ENCODE data around the gene UBAC2. TPM values are rescaled to one million over a fixed set of nuclear protein-coding genes. Genes with fewer than 3 reads are reported as not detected.

UBAC2 gene
- total RNA-seq, 1 experiment from 2014 or later, result 80.3 TPM

GRCh38 chr13:99346335-99347042 lies 145.8 kb downstream of the UBAC2 start:
- H3K4me1 ChIP-seq (replicated peaks; ENCODE audit: insufficient read depth), result no peaks in the 10 kb centered on the region
- no peak overlapping the region for H2AFZ ChIP-seq
- no peaks in the 10 kb centered on the region for H3K9me3 ChIP-seq (ENCODE audit: insufficient read depth, low read depth)
- H3K27me3 ChIP-seq (ENCODE audit: insufficient read depth, low read depth), result no peaks in the 10 kb centered on the region
- ChIA-PET CTCF (no interaction called here), POLR2A (ENCODE audit: unreplicated experiment) (no interaction called here)
- intact Hi-C loops (cut with micrococcal nuclease; ENCODE audit: unreplicated experiment), result no loop called here
- BruUV-seq (replicated peaks), result no TSS peak
- H3K79me2 ChIP-seq (ENCODE audit: low read depth), result no peaks in the 10 kb centered on the region
- no peak overlapping the region for H3K4me3 ChIP-seq
- H3K27ac ChIP-seq, result no peak overlapping the region
- TF ChIP-seq CTCF (conservative IDR thresholded peaks at IDR 0.05) (no peak), EZH2 (IDR thresholded peaks at IDR 0.05; ENCODE audit: low read depth) (no peak)
- peaks cover 5% of the 10 kb centered on the region; the same call in 1 of the 2 replicates for H4K20me1 ChIP-seq (ENCODE audit: insufficient read depth)
- no peak overlapping the region for H3K4me2 ChIP-seq
- H3K36me3 ChIP-seq (ENCODE audit: low read depth), result 0 out of 2 replicates have a peak, but pooled peaks cover 14% of the 10 kb centered on the region
- DNase-seq, result no peak
- no peaks in the 10 kb centered on the region for H3K9me2 ChIP-seq (ENCODE audit: insufficient read depth)
- no peaks in the 10 kb centered on the region; the same call in 1 of the 2 replicates for H3F3A ChIP-seq (ENCODE audit: insufficient read depth, low read depth)

DNA sequence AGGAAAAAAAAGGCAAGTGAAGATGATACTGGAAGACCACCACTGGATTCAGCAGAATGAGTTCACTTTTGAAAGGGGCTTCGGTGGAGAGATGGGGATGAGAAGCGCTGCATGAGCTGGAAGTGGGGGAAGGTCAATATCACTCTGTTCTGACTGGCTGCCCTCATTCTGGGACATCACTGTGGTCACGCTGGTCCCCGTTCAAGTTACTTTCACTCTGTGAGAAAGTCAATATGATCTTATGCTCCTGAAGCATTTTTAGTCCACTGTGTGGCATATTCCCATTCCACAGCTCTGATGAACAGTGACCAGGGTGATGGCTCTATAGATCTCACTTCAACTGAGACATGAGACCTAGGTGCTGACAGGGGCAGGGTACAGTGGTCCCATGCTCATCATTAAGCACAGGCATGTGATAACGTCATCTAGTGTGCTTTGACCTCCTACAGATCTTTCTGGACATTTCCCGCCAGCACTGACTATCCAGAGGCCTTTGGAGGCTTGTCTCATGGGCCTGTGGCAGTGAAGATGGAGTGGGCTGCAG lies 146.8 kb downstream of the UBAC2 start:
- ChIA-PET CTCF (no interaction called here), POLR2A (ENCODE audit: unreplicated experiment) (no interaction called here)
- H4K20me1 ChIP-seq (ENCODE audit: insufficient read depth), result peaks cover 6% of the 10 kb centered on the region; the same call in 1 of the 2 replicates
- H3K27ac ChIP-seq, result no peak overlapping the region
- BruUV-seq (replicated peaks), result no TSS peak
- no peak overlapping the region for H3K4me2 ChIP-seq
- DNase-seq, result no peak
- H3F3A ChIP-seq (ENCODE audit: insufficient read depth, low read depth), result no peaks in the 10 kb centered on the region; the same call in 1 of the 2 replicates
- H3K4me3 ChIP-seq, result no peak overlapping the region
- no peaks in the 10 kb centered on the region for H3K9me3 ChIP-seq (ENCODE audit: insufficient read depth, low read depth)
- intact Hi-C loops (cut with micrococcal nuclease; ENCODE audit: unreplicated experiment), result no loop called here
- no peaks in the 10 kb centered on the region for H3K4me1 ChIP-seq (replicated peaks; ENCODE audit: insufficient read depth)
- TF ChIP-seq CTCF (conservative IDR thresholded peaks at IDR 0.05), result no peak
- H3K27me3 ChIP-seq (ENCODE audit: insufficient read depth, low read depth), result no peaks in the 10 kb centered on the region
- no peak overlapping the region for H2AFZ ChIP-seq
- H3K9me2 ChIP-seq (ENCODE audit: insufficient read depth), result no peaks in the 10 kb centered on the region
- 0 out of 2 replicates have a peak, but pooled peaks cover 12% of the 10 kb centered on the region for H3K36me3 ChIP-seq (ENCODE audit: low read depth)
- no peaks in the 10 kb centered on the region for H3K79me2 ChIP-seq (ENCODE audit: low read depth)

- H3K4me3 ChIP-seq, result no peak overlapping the region
- H3K4me2 ChIP-seq, result no peak overlapping the region
- no peaks in the 10 kb centered on the region for H3K9me2 ChIP-seq (ENCODE audit: insufficient read depth)
- H3F3A ChIP-seq (ENCODE audit: insufficient read depth, low read depth), result no peaks in the 10 kb centered on the region; the same call in 1 of the 2 replicates
- no peaks in the 10 kb centered on the region for H3K27me3 ChIP-seq (ENCODE audit: insufficient read depth, low read depth)
- H3K9me3 ChIP-seq (ENCODE audit: insufficient read depth, low read depth), result no peaks in the 10 kb centered on the region
- intact Hi-C loops (cut with micrococcal nuclease; ENCODE audit: unreplicated experiment), result no loop called here
- H3K36me3 ChIP-seq (ENCODE audit: low read depth), result 0 out of 2 replicates have a peak, but pooled peaks cover 12% of the 10 kb centered on the region
- no peaks in the 10 kb centered on the region for H3K79me2 ChIP-seq (ENCODE audit: low read depth)
- H4K20me1 ChIP-seq (ENCODE audit: insufficient read depth), result peaks cover 6% of the 10 kb centered on the region; the same call in 1 of the 2 replicates
- DNase-seq, result no peak
- no TSS peak for BruUV-seq (replicated peaks)
- POLR2A ChIA-PET (ENCODE audit: unreplicated experiment), result no interaction called here
- no peaks in the 10 kb centered on the region for H3K4me1 ChIP-seq (replicated peaks; ENCODE audit: insufficient read depth)
- H3K27ac ChIP-seq, result no peak overlapping the region
- CTCF ChIA-PET, result no interaction called here
- TF ChIP-seq EZH2 (IDR thresholded peaks at IDR 0.05; ENCODE audit: low read depth) (no peak), CTCF (conservative IDR thresholded peaks at IDR 0.05) (no peak)
- no peak overlapping the region for H2AFZ ChIP-seq
Observed at GRCh38 chr13:99347911-99348451, 147.3 kb downstream of the UBAC2 start.

All from PC-9 (cell line).